K562 (cell line): ENCODE measurements around the gene ELMO3. TPM values are rescaled to one million over a fixed set of nuclear protein-coding genes. Genes with fewer than 3 reads are reported as not detected.

Experiments used
- ATAC-seq: fragments of 200-7000 bp; cut with Tn5 transposase; 3 replicates; pipeline ENCODE4 v1.9.1; 2020; ENCODE audit warnings: moderate library complexity
- BruUV-seq: library from RNA; stranded (reverse); fragments of 400-500 nt; replicated peaks from 2 replicates; lab custom pipeline; 2021; lab: Mats Ljungman, UMichigan
- CTCF ChIA-PET: fragments of 300-600 bp; formaldehyde crosslinking; extraction: SDS; loops from one replicate; lab custom pipeline; 2021; ENCODE audit warnings: low intra/inter-chr PET ratio; lab: Yijun Ruan, JAX
- POLR2A ChIA-PET: fragments of 300-600, 350-650 bp; sonication (Branson Sonifier 250); formaldehyde crosslinking; extraction: SDS; loops from one replicate; lab custom pipeline; 2021; ENCODE audit warnings: antibody characterized with exemption, inconsistent platforms; lab: Yijun Ruan, JAX
- DNase-seq, 4 experiments: peaks; one replicate each; pipeline versions ENCODE4 v3.0.0 to v3.0.0-alpha.2; 2011 to 2018; ENCODE audit warnings: low spot score in 3 of 4, mixed read lengths in 3 of 4; ENCODE audit errors: extremely low read depth in 1 of 4
- FAIRE-seq: peaks from 2 replicates; lab custom pipeline; 2011; peaks lifted over from hg19 to GRCh38; lab: Jason Lieb, UNC
- H2AFZ ChIP-seq: 2 replicates; pipeline ENCODE4 v1.6.0; 2011; ENCODE audit warnings: low read depth, low read length, control low read depth, inconsistent platforms
- H3K27ac ChIP-seq: fragments of 200-600 bp; 3 replicates; pipeline ENCODE4 v1.8.0; 2011; ENCODE audit warnings: low read depth, mild to moderate bottlenecking, control low read depth, inconsistent platforms, low read length, moderate library complexity, mixed read lengths; ENCODE audit errors: extremely low read depth
- H3K27me3 ChIP-seq, 2 experiments: fragments of 300-600 bp in 1 of 2; 2 replicates in 1 of 2; 3 replicates in 1 of 2; pipeline versions ENCODE4 v1.6.0 to v1.8.0; 2011; ENCODE audit warnings: inconsistent platforms in 2 of 2, low read length in 2 of 2, mild to moderate bottlenecking in 1 of 2, mixed read lengths in 1 of 2, moderate library complexity in 1 of 2; ENCODE audit not compliant: control insufficient read depth in 2 of 2, insufficient read depth in 2 of 2
- H3K36me3 ChIP-seq: fragments of 300-600 bp; 3 replicates; pipeline ENCODE4 v1.8.0; 2011; ENCODE audit warnings: mild to moderate bottlenecking, low read length, inconsistent platforms; ENCODE audit not compliant: control insufficient read depth, insufficient read depth
- H3K4me1 ChIP-seq, 2 experiments: fragments of 200-600 bp in 1 of 2; replicated peaks in 1 of 2; 2 replicates in 1 of 2; 3 replicates in 1 of 2; pipeline versions ENCODE4 v1.5.1 to v1.8.0; 2011; ENCODE audit warnings: inconsistent platforms in 2 of 2, low read length in 2 of 2, mild to moderate bottlenecking in 1 of 2, mixed read lengths in 1 of 2, moderate library complexity in 1 of 2; ENCODE audit not compliant: control insufficient read depth in 2 of 2, insufficient read depth in 2 of 2
- H3K4me2 ChIP-seq: 2 replicates; pipeline ENCODE4 v1.6.1; 2011; ENCODE audit warnings: low read length, control low read depth, inconsistent platforms, mixed read lengths; ENCODE audit not compliant: insufficient read depth
- H3K4me3 ChIP-seq: fragments of 200-600 bp; sonication (generic), shearing (Covaris generic); 2 replicates; pipeline ENCODE4 v1.5.1; 2016; ENCODE audit warnings: control low read depth, inconsistent platforms
- H3K79me2 ChIP-seq: fragments of 200-600 bp; 3 replicates; pipeline ENCODE4 v1.8.0; 2011; ENCODE audit warnings: low read length, inconsistent platforms; ENCODE audit not compliant: control insufficient read depth, insufficient read depth
- H3K9ac ChIP-seq, 2 experiments: 2 replicates each; pipeline versions ENCODE4 v1.6.0 to v1.6.1; 2011; ENCODE audit warnings: low read depth in 2 of 2, low read length in 2 of 2, control low read depth in 1 of 2, inconsistent platforms in 1 of 2, mild to moderate bottlenecking in 1 of 2, mixed read lengths in 1 of 2; ENCODE audit not compliant: insufficient read depth in 1 of 2
- H3K9me1 ChIP-seq: one replicate; pipeline ENCODE4 v1.6.0; 2011; ENCODE audit warnings: inconsistent platforms, mild to moderate bottlenecking, low read length, moderate library complexity; ENCODE audit not compliant: control insufficient read depth, insufficient read depth
- H3K9me3 ChIP-seq: replicated peaks from 2 replicates; pipeline ENCODE4 v1.5.1; 2011; ENCODE audit warnings: low read depth, low read length, inconsistent platforms; ENCODE audit not compliant: control insufficient read depth, insufficient read depth
- H4K20me1 ChIP-seq: replicated peaks from 2 replicates; pipeline ENCODE4 v1.6.1; 2011; ENCODE audit warnings: low read length, inconsistent platforms, mixed read lengths; ENCODE audit not compliant: control insufficient read depth, insufficient read depth
- FOXP1 ChIP-seq: sonication (generic); formaldehyde crosslinking; IDR thresholded peaks from 2 replicates; pipeline ENCODE4 v1.8.0; 2022; ENCODE audit warnings: mild to moderate bottlenecking, missing genetic modification reagents
- HMGN3 ChIP-seq: IDR thresholded peaks from 2 replicates; pipeline ENCODE4 v1.6.1; 2011; ENCODE audit warnings: borderline replicate concordance, low read depth, mild to moderate bottlenecking, mixed read lengths, low read length; ENCODE audit not compliant: insufficient read length; ENCODE audit errors: extremely low read depth
- MAFG ChIP-seq: fragments of 450-650 bp; conservative IDR thresholded peaks from 2 replicates; pipeline ENCODE4 v1.6.1; 2016; ENCODE audit warnings: missing genetic modification characterization, missing compliant biosample characterization
- MAFK ChIP-seq: IDR thresholded peaks from 2 replicates; pipeline ENCODE4 v1.6.1; 2011; ENCODE audit warnings: low read length, improper control_type of control experiment
- NFE2 ChIP-seq: IDR thresholded peaks from 2 replicates; pipeline ENCODE4 v1.6.1; 2014; ENCODE audit warnings: antibody characterized with exemption, low read depth
- POLR2G ChIP-seq: fragments of 200-400 bp; formaldehyde crosslinking; IDR thresholded peaks from 2 replicates; pipeline ENCODE4 v1.6.1; 2017; ENCODE audit warnings: low read depth, mild to moderate bottlenecking, antibody characterized with exemption, low read length, moderate library complexity
- PTBP1 ChIP-seq: fragments of 200-400 bp; formaldehyde crosslinking; IDR thresholded peaks from 2 replicates; pipeline ENCODE4 v1.6.1; 2017; ENCODE audit warnings: low read depth, low read length
- TRIM25 ChIP-seq: fragments of 450-650 bp; IDR thresholded peaks from 2 replicates; pipeline ENCODE4 v1.7.0; 2016; ENCODE audit warnings: borderline replicate concordance
- YY1 ChIP-seq, 3 experiments: IDR thresholded peaks; 2 replicates each; pipeline ENCODE4 v1.6.1; 2011; ENCODE audit warnings: low read length in 2 of 3, mild to moderate bottlenecking in 2 of 3, moderate library complexity in 2 of 3, borderline replicate concordance in 1 of 3, control low read depth in 1 of 3, low read depth in 1 of 3; ENCODE audit not compliant: insufficient read depth in 3 of 3, insufficient replicate concordance in 2 of 3, control insufficient read depth in 1 of 3, insufficient read length in 1 of 3; ENCODE audit errors: extremely low read depth in 1 of 3
- ZNF121 ChIP-seq: sonication (generic); formaldehyde crosslinking; conservative IDR thresholded peaks from 2 replicates; pipeline ENCODE4 v1.8.0; 2022; ENCODE audit warnings: missing genetic modification reagents
- ZNF316 ChIP-seq: fragments of 450-650 bp; IDR thresholded peaks from 2 replicates; pipeline ENCODE4 v1.6.1; 2016
- whole genome bisulfite sequencing: fragments of 100-300 bp; shearing (Covaris generic); methylation state at CpG from one replicate; pipeline ENCODE4 v1.1.6; 2016; ENCODE audit warnings: low coverage, mixed read lengths; ENCODE audit not compliant: insufficient coverage; ENCODE audit errors: missing lambda C conversion rate; 5-methylcytosine and 5-hydroxymethylcytosine counted together
- in situ Hi-C: fragments of 300-500 bp; cut with MboI; formaldehyde crosslinking; loops from 4 replicates; pipeline ENCODE4 v1.15.0; 2018; ENCODE audit warnings: inconsistent platforms, mixed read lengths
- intact Hi-C: fragments of 100-400 bp; cut with micrococcal nuclease; formaldehyde crosslinking; loops from 2 replicates; pipeline ENCODE4 v1.14.2; 2022
- polyA plus RNA-seq, 8 experiments: library from polyadenylated mRNA; depleted of rRNA in 4 of 8; stranded (reverse) in 5 of 8; unstranded in 3 of 8; fragments of >200 nt; fragmentation: Nextera tagmentation in 2 of 8; fragmentation: Illumina TruSeq in 1 of 8; extraction: Ambion mirVana in 2 of 8; extraction: Trizol in 1 of 8; gene quantifications; 2 replicates each; pipeline versions ENCODE4 v1.2.1 to v1.2.3, GENCODE V29; 2011 to 2014; ENCODE audit warnings: inconsistent platforms in 1 of 8, missing spikeins in 1 of 8
- total RNA-seq, 7 experiments: library from RNA; depleted of rRNA in 6 of 7; stranded (reverse); fragments of >200 nt in 6 of 7; fragmentation: Illumina TruSeq in 2 of 7; extraction: Trizol in 2 of 7; gene quantifications; 2 replicates each; pipeline versions ENCODE4 v1.2.1 to v1.2.3, GENCODE V29; 2011 to 2021; ENCODE audit warnings: low replicate concordance in 1 of 7
- TF ChIP-seq, protein P1 (sequence below), 3 experiments: fragments of 200-800 bp in 1 of 3; sonication (Bioruptor generic) in 1 of 3; sonication (generic) in 1 of 3; formaldehyde crosslinking in 1 of 3; IDR thresholded peaks; 2 replicates each; pipeline versions ENCODE4 v1.6.1 to v1.8.0; 2016 to 2022; ENCODE audit warnings: mild to moderate bottlenecking in 2 of 3, missing compliant biosample characterization in 2 of 3, missing genetic modification characterization in 2 of 3, missing genetic modification reagents in 1 of 3
- TF ChIP-seq, protein P2 (sequence below): fragments of 250-450 bp; sonication (Bioruptor Pico); IDR thresholded peaks from 2 replicates; pipeline ENCODE4 v1.9.0; 2021; ENCODE audit warnings: mild to moderate bottlenecking

The ELMO3 gene
- total and polyA plus RNA-seq, 9 of the 15 experiments (the other 6 are each of a cell fraction or from before 2014, with no cell fraction given), result 0.04 to 5.1 (median 1.5) TPM

DNA sequence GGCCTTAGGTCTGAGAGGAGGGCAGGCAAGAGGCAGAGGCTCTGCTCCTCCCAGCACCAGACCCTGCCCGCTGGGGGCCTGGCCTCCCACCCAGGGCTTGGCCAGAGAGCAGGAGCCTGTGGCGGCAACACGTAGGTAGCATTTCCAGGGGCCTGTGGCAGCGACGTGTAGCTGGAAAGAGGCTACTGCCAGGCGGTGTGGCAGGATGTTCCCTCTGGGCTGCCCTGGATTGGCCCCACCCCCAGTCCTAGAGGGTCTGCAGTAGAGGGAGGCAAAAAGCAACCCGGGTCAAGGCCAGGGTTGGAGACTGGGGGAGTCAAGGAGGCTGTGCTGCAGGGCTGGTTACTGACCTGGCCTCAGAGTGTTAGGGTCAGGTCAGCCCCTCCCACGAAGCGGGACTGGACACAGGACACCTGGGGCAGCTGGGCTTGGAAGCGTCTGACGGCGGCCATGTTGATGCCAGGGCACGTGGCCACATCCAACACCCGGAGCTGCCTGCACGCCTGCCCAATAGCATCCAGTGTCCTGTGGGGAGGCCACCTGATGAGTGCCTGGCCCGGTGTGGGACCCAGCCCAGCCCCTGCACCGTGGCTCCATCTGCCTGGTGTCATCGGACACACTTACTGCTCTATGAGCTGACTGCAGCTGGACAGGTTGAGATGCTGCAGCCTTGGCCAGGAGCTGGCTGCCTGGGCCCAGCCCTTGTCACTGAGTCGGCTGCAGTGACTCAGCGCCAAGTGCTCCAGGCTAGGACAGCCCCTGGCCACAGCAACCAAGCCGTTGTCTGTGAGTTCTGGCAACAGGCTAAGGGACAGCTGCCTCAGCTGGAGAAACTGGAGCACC is 8.5 kb downstream of the ELMO3 start:
- CTCF ChIA-PET, result no interaction called here
- no peaks in the 10 kb centered on the region for H3K9me3 ChIP-seq
- TF ChIP-seq, protein P1, sequence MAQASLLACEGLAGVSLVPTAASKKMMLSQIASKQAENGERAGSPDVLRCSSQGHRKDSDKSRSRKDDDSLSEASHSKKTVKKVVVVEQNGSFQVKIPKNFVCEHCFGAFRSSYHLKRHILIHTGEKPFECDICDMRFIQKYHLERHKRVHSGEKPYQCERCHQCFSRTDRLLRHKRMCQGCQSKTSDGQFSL (CRISPR knock-in tag; IDR thresholded peaks at IDR 0.05), result peak; percentile 16; the same call in 1 of the 2 replicates
- TF ChIP-seq, protein P1 (tag; IDR thresholded peaks at IDR 0.05), result no peak
- TF ChIP-seq ZNF316 (peak; percentile 40; the same call in 1 of the 2 replicates), HMGN3 (peak; percentile 9), MAFK (peak; percentile 12; the same call in 1 of the 2 replicates), YY1 (IDR thresholded peaks at IDR 0.05; ENCODE audit: borderline replicate concordance in 1 of 3, control insufficient read depth in 1 of 3, extremely low read depth in 1 of 3, insufficient read depth in 3 of 3, insufficient read length in 1 of 3, insufficient replicate concordance in 2 of 3, low read depth in 1 of 3, low read length in 2 of 3) (peak in 1 of 3 experiments; percentile 58), POLR2G (peak; percentile 68; the same call in 1 of the 2 replicates), ZNF121 (peak; percentile 93), TRIM25 (no peak), MAFG (peak; percentile 39), FOXP1 (no peak), NFE2 (peak; percentile 52; the same call in 1 of the 2 replicates), PTBP1 (0 out of 2 replicates have a peak, but pooled peaks have one; percentile 12)
- TF ChIP-seq, protein P2, sequence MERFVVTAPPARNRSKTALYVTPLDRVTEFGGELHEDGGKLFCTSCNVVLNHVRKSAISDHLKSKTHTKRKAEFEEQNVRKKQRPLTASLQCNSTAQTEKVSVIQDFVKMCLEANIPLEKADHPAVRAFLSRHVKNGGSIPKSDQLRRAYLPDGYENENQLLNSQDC (CRISPR knock-in tag), result no peak
- no peak overlapping the region for H3K4me3 ChIP-seq
- H3K9ac ChIP-seq, result peak overlapping the region in 1 of 2 experiments; percentile 80; a peak in 3 of 4 replicates
- WGBS, result 53% methylated on average over 20 of the region's 21 CpGs
- ATAC-seq (peak; percentile 71), DNase-seq (peak in 3 of 4 experiments; percentile 45 to 57 (median 48)), FAIRE-seq (peak; percentile 65)
- H4K20me1 ChIP-seq, result no peaks in the 10 kb centered on the region; the same call in 1 of the 2 replicates
- BruUV-seq, result no TSS peak
- H3K9me1 ChIP-seq, result peaks cover 3% of the 10 kb centered on the region
- H3K27ac ChIP-seq, result no peak overlapping the region
- no peak overlapping the region for H2AFZ ChIP-seq
- no peak overlapping the region for H3K4me2 ChIP-seq
- H3K4me1 ChIP-seq, result peaks cover 10 to 50% of the 10 kb centered on the region in 2 experiments; a peak in 4 of 5 replicates
- H3K27me3 ChIP-seq, result no peaks in the 10 kb centered on the region
- in situ Hi-C loops, result no loop called here
- H3K79me2 ChIP-seq, result no peaks in the 10 kb centered on the region
- POLR2A ChIA-PET, result interaction anchor here (0.6 to 3.8 kb wide), 8 partner anchors 10 to 269 kb away, joined by 3 to 21 read pairs (median 5); partner anchors contain the start of genes E2F4 and TMEM208
- intact Hi-C loops, result no loop called here
- peaks cover 25% of the 10 kb centered on the region; the same call in 2 of the 3 replicates for H3K36me3 ChIP-seq
